RPMI7951 (cell line): ENCODE measurements around the gene LSP1. TPM values are rescaled to one million over a fixed set of nuclear protein-coding genes. Genes with fewer than 3 reads are reported as not detected.
"Not testable (repeated sequence)": the region's sequence is repeated elsewhere in the genome, so short reads cannot be mapped to it uniquely, and the experiment has no call there.

Experiments
- DNase-seq: peaks from one replicate; pipeline ENCODE4 v3.0.0-alpha.2; 2012; ENCODE audit warnings: low read depth
- total RNA-seq: library from RNA; depleted of rRNA; stranded (reverse); fragments of >200 nt; shearing (Covaris generic); gene quantifications from 2 replicates; pipeline ENCODE4 v1.2.3, GENCODE V29; 2014

LSP1 gene
- total RNA-seq, 1 experiment from 2014 or later, result 3.8 TPM

DNA sequence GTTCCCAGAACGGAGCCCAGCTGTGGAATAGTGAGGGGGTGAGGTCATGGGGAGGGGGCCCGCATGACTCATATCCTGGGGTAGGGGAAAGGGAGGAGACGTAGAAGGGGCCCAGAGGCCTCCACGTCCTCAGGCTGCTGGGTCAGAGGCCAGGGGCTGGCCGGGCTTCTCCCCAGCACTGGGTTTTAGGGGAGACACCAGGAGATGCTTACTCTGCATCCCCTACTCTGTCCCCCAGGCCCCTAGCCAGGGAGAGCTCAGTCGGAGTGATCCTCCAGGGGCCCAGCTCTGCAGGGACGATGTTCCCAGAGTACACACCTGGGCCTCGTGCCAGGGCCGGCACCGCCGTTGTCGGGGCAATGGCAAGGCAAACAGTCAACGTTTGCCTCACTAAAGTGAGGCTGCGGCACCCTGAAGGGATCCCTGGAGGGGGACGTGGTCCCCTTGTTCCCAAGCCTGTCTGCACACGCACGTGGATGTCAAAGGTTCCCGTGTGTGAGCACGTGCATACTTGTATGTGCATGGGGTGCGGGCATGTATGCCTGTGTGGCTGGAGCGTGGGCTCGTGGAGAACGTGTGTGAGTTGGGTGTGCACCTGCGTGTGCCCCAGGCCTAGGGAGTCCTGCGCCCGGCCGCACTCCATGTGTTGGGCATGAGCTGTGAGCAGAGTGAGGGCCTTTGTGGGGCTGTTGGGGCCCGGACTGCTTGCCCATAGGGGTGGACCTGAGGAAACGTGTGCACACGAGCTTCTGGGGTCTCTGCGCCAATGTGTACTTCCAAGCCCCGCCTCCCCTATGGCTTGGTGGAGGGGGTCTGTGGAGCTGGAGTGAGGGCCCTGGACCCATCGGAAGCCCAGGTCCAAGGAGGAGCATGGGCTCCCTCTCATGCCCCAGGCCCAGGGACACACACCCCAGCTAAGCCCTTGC, 24.6 kb downstream of the LSP1 start:
- peak; percentile 33 for DNase-seq

DNA sequence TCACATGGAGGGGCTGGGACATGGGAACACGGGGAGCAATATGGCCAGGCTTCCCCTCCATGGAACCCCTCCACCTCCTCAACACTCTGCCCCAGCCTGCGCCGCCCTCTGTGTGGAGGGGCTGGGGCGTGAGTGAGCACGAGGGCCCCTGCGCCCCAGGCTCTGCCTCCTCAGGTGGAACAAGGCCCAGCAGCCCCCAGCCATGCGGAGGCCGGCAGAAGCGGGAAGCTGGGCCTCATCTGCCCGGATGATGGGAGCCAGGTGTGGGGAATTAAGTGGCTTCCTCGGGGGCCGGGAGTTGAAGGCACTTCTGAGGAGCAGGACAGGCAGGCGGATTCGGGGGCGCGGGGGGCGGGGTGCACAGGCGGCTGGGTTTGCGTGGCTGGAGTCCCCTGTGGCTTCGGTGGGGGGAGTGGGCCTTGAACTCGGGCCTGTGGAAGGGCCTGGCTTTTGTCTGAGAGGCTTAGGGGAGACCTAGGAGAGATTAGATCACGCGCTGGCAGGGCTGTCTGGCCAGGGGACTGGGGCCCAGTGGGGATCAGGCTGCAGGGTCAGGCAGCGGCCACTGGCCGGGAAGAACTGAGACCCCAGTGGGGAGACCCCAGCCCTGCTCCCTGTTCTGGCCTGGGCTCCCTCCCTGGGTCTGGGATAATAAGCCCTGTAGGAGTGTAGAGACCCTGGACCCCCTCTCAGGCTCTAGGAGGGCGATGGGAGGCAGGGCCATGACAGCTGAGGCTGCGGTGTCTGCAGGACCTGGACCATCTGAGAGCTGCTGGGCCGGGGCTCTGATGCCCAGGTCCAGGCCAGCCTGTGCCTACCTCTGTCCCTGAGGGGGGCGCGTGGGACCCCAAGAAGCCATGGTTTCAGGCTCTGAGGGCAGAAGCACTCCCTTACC, 25.5 kb downstream of the LSP1 start:
- no peak for DNase-seq

DNA sequence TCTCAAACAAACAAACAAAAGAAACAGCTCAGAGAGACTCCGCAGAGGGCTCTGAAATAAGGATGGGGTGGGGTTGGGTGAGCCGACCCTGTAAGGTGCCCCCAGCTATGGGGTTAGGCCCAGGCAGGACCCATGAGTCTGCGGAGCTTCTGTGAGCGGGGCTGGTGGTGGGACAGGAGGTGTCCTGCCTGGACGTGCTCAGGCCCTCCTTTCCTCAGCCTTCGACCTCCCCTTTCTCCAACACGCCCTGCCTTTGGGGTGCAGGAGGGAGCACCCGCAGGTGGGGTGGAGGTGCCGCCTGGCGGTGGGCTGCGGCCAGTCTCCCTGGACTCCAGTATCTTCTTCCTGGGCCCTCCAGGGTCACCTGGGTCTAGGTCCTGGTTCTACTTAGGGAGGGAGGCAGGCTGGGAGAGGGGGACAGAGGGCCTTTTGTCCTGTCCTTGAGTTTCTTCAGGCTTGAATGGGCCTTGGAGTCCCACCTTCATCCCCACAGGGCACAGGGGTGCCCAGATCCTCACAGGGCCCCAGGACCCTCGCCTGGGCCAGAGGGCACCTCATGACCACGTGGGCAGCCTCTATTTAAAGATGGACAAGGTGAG, 26.6 kb downstream of the LSP1 start:
- DNase-seq, result no peak

DNA sequence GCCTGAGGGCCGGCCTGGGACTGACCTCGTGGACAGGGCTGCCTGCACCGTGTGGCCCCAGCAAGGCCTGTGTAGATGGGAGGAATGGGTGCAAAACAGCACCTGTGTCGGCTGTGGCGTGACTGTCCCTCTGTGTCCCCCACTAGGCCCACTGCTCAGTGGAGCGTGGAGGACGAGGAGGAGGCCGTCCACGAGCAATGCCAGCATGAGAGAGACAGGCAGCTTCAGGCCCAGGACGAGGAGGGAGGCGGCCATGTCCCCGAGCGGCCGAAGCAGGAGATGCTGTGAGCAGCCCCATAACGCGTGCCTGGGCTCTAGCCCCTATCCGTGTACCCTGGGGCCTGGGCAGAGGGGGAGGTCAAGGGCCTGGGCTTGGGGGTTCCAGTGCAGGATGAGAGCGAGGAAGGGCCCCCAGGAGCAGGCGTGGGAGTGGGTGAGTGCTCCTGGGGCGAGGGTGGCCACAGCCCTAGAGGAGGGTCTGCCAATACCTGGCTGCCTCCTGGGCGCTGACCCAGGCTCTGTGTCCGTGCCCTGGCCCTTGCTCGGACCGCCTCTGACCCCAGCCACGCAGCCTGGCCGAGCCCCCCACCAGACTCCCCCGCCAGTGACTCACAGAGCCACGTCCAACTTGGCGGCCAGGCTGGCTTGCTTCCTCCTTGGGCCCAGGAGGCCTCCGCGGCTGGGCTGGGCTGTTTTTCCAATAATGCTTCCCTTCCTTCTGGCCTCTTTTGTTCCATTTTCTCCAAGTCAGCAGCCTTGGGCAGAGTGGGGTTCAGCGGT, 27.2 kb downstream of the LSP1 start:
- DNase-seq, result no peak

DNA sequence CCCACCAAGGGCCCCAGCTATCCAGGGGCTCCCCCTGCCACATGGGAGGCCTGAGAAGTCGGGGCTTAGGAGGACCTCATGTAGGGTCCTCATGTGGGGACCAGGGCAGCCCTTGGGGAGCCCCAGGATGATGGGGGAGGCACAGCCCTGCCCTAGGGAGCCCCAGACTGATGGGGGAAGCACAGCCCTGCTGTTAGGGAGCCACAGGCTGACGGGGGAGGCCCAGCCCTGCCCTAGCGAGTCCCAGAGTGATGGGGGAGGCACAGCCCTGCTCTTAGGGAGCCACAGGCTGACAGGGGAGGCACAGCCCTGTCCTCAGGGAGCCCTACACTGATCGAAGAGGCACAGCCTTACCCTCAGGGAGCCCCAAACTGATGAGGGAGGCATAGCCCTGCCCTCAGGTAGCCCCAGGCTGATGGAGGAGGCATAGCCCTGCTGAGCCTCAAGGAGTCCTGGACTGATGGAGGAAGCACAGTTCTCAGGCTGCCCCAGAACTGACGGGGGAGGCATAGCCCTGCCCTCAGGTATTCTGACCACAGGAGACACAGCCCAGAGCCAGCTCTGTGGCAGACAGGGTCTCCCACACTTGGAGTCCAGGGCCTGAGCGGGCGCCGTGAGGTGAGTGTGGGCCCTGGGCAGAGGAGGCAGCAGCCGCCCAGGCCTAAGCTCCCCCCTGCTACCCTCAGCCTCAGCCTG, 28.0 kb downstream of the LSP1 start:
- DNase-seq, result no peak

DNA sequence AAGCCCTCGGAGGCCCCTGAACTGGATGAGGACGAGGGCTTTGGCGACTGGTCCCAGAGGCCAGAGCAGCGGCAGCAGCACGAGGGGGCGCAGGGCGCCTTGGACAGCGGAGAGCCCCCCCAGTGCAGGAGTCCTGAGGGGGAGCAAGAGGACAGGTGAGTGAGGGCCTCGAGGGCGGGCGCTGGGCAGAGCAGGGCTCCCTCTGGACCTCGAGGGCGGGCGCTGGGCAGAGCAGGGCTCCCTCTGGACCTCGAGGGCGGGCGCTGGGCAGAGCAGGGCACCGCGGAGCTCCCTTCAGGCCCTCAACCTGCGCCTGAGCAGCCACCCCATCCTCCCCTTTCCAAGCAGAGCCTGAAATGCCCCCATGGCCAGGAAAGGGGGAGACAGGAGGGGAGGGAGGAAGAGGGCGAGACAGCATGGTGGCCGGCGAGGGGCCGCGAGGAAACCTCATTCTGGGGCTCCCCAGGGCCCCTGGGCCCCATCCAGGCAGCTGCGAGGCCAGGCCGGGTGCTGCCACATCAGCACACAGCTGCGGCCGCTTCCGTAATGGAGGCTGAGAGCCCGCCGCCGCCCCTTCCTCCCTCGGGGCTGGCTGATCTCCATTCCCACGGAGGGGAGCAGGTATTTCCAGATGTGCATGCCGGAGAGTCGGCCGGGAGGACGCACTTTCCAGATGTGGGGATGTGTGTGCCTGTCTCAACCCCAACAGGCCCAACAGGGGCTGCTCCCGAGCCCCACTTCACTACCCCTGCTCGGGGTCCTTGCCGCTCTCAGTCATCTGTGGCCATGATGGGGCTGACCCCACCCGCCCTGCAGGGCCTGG, 28.8 kb downstream of the LSP1 start:
- no peak for DNase-seq

DNA sequence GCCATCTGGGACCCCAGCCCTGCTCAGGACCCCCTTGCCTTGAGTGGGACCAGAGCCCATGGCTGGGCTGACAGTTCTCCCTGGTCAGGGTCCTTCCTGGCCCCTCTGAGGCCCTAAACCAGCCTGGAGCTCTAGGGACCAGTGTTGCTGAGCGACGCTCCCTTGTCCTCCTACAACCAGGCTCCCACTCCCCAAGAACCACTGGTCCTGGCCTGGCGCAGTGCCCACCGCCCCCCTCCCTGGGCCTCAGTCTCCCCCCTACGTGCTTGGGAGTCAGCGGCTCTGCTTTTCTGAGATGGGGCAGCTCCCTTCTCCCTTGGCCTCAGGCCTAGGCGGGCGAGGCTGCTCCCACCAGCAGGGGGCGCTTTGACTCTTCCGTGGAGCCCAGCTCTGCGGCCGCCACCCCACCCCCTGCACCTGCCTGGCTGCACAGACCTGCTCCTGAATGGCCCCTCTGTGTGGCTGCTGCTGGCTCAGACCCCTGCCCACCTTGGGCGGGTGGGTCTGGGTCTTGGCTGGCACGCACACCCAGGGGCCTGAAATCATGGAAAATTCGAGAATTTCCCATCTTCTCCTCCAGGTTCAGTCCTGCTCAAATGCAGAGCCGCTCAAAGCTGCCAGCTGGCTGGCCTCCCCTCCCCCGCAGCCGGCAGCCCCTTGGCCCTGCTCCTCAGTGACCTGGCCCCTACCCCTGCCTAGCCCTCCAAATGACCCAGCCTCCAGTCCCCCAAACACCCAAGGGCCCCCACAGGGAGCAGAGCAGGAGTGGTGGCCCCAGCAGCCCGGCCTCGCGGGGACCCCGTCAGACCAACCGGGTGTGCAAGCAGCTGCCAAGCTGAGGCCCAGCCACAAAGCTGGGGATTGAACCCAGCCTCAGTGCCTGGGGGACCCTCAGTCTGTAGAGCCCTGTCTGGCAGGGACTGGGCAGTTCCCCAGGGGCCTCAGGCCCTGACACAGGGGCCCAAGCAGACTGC, 29.7 kb downstream of the LSP1 start:
- DNase-seq, result peak; percentile 38

DNA sequence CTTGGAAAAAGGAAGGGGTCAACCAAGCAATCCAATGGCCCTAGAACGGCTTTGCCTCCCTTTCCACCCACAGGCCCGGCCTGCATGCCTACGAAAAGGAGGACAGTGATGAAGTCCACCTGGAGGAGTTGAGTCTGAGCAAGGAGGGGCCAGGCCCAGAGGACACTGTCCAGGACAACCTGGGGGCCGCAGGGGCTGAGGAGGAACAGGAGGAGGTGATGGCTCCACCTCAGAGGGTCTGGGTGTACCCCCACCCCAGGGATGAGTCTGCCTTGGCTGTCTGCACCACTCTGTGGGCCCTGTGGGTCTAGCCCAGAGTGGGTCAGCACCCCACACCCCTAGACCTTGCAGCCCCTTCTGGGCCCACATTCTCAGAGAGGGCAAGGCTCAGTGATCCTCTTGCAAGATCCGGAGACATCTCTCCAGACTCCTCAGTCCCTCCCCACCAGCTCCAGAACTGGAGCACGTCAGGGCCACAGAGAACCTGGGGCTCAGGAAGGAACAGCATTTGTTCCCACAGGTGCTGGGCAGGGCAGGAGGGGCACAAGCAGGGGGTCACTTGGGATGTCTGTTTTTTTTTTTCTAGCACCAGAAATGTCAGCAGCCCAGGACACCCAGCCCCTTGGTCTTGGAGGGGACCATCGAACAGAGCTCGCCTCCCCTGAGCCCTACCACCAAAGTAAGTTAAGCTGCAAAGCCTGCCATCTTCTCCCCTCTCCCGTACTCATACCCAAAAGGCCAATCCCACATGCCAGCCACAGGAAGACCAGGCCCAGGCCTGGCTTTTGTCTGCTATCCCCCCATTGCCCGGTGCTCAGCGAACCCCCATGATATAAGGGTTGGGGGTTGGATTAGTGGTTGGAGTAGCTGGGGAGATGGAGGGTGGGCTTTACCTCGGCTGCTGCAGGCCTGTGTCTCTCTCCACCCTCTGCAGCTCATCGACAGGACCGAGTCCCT, 30.7 kb downstream of the LSP1 start:
- DNase-seq, result no peak

DNA sequence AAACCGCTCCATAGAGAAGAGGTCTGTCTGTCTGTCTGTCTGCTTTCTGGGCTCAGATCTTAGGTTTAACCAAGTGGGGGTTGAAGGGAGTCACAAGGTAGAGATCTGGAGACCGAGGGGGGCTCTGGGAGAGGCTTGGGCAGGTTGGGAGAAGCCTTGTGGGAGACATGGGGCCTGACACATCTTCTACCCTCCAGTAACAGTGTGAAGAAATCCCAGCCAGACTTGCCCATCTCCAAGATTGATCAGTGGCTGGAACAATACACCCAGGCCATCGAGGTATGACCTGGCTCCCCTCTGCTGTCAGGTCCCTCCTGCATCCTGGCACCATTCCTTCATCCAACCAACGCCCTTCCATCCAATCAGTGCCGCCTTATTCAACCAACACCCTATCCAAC, 31.4 kb downstream of the LSP1 start:
- no peak for DNase-seq

DNA sequence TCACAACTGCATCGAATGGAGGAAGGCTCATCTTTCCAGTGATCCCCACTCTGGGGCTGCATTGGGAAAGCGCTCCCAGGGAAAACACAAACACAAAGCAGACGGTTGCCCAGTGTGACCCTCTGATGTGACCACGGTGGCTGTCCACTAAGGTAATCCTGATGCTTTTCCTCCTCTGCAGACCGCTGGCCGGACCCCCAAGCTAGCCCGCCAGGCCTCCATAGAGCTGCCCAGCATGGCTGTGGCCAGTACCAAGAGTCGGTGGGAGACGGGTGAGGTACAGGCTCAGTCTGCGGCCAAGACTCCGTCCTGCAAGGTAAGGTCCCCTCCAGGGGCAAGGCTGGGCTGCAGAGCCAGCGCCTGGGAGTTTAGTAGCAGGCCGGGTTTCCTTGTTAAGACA, 33.7 kb downstream of the LSP1 start:
- DNase-seq, result not testable (repeated sequence)

DNA sequence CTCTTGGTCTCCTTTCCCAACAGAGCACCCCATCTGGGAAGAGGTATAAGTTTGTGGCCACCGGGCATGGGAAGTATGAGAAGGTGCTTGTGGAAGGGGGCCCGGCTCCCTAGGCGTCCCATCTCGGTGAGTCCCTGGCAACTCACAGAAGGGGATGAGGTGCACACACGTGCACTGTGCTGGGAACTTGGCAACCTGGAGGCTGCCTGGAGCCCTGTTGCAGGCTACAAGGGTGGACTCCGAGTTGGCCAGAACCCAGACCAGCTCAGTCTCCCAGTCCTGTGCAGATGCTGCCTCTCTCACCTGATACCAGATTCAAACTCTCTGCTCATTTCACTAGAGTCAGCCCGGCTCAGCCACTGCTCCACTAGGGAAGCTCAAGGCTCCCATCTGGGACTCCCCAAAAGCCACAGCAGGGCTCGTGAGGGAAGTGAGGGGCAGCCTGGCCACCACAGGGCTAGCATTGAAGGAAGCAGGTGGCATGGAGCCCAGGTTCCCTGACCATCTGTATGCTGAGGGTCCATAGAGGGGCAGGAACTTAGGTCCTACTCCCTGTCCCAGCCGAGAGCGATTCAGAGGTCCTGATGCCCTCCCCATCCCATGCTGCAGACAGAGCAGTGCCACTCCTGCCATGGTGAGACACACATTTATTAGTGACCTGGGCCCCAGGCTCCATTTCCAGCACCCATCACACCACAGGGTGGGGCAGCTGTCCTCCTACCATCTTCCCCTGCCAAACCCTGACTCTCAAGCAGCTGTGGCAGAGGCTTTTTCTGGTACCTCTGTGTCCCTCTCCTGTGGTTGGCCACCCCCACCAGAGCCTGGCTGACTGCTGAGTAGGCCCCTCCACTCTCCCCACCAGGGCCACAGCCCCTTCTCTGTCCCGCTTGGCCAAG, 34.8 kb downstream of the LSP1 start:
- no peak for DNase-seq

DNA sequence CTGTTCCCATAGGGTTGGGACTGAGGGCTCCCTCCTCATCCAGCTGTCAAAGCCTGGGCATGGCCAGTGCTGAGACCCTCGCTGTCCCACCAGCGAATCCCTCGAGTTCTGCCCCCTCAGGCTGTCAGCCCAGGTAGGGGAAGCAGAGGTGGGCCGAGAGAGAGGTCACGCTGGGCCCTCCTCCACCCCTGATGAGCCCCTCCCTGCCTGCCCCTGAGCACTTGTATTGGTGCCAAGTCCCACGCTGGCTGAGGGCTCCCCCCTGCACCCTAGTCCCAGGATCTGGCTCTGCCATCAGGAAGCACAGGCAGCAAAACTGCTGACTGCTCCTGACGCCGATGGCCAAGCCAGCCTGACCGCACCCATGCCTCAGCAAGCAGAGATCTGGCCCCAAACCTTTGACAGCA, 35.5 kb downstream of the LSP1 start:
- no peak for DNase-seq

DNA sequence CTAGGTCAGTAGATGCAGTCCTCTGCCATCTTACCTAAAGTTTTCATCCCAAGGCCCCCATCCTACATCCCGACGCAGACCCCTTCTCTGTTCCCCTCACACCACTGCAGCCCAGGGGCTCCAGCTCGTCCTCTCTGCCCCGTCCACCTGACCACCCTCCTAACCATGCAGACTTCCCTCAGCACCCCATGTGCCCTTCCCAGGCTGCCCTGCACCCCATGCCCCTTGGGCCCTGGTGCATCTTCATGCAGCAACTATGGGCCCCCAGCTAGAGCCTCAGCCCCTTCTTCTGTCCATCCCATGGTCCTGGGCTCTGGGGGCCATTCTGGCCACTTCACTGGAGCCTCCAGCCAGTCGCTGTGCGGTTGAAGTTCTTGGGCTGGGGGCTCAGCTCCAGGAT, 35.9 kb downstream of the LSP1 start:
- DNase-seq, result no peak

DNA sequence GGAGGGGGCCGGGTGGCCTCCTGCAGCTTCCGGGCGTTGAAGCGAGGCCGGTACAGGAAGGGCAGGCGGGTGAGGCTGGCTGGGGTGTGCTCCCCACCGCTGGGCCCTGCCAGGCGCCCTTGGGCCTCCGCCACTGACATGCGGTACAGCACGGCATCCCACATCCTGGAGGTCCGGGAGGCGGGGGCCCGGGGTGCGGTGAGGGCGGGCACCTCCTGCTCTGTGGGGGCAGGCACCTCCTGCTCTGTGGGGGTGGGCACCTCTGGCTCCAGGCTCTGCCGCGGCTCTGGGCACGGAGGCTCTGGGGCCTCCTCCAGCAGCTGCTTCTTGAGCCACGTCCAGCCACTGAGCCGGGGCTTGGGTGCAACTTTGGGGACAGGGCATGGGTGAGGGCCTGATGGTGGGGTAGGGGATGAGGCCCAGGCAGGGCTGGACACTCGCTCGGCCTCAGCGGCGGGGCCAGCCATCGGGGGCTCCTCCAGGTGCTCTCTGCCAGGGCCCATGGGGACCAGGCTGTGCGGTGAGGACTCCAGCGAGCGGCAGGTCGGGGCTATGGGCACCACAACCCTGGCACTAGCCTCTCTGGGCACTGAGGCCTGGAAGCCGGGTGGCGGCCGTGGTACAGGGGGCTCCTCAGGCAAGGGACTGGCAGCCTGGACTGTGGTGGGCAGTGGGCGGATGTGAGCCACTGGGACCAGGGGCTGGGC, 36.5 kb downstream of the LSP1 start:
- DNase-seq, result peak; percentile 32

DNA sequence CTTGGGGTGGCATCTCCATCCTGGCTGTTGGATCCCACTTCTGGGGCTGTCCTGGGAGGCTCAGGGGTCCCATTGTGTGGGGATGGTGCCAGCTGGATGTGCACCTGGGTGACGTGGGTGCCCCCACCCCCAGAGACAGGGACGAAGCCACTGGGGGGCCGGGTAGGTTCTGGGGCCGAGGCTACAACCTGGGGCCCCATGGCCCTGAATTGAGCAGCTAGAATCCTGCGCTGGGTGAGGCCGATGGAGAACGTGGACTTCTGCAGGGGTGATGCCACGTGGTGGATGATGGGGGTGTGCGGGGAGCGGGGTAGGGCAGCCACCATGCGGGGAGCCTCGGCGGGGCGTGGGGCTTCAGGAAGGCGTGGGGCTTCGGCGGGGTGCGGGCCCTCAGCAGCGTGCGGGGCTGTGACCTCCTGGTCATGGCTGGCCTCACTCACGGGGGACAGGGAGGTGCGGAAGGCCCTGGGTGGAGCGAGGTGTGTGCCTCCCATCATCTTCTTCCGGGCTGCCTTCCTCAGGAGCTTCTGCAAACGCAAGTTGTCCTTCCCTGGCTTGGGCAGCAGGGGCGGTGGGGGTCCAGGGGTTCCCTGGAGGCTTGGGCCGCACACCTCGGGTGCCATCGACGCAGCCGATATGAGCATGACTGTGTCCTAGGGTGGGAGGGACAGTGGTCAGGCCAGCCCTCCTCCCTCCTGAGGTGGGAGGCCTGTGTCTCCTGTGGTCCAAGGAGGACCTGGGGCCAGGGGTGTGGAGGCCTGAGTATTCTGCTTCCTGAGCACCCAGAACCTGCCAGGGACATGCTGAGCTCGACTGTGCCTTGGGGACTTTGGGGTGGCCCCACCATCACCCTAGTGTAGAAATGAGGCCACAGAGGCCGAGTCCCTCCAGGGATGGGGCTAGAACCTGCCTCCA, 37.3 kb downstream of the LSP1 start:
- DNase-seq, result no peak
